22Rv1 (cell line): Measurements from ENCODE around the gene PROX1.

Experiments used
- ZFX ChIP-seq: fragments of 450-650 bp; IDR thresholded peaks from 2 replicates; pipeline ENCODE4 v1.6.1; 2017; ENCODE audit warnings: antibody characterized with exemption, borderline replicate concordance
- TF ChIP-seq, protein P1 (sequence below): fragments of 450-650 bp; IDR thresholded peaks from 2 replicates; pipeline ENCODE4 v1.5.1; 2017; ENCODE audit warnings: mild to moderate bottlenecking

- TF ChIP-seq, protein P1, sequence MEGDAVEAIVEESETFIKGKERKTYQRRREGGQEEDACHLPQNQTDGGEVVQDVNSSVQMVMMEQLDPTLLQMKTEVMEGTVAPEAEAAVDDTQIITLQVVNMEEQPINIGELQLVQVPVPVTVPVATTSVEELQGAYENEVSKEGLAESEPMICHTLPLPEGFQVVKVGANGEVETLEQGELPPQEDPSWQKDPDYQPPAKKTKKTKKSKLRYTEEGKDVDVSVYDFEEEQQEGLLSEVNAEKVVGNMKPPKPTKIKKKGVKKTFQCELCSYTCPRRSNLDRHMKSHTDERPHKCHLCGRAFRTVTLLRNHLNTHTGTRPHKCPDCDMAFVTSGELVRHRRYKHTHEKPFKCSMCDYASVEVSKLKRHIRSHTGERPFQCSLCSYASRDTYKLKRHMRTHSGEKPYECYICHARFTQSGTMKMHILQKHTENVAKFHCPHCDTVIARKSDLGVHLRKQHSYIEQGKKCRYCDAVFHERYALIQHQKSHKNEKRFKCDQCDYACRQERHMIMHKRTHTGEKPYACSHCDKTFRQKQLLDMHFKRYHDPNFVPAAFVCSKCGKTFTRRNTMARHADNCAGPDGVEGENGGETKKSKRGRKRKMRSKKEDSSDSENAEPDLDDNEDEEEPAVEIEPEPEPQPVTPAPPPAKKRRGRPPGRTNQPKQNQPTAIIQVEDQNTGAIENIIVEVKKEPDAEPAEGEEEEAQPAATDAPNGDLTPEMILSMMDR: no peak
- no peak for TF ChIP-seq ZFX
These were observed 22.9 kb downstream of the PROX1 start for GRCh38 chr1:214010717-214011116.
